IMR-90 (cell line): ENCODE results near the gene SLC35G6. TPM values are rescaled to one million over a fixed set of nuclear protein-coding genes. Genes with fewer than 3 reads are reported as not detected.
"Not testable (repeated sequence)": the region's sequence is repeated elsewhere in the genome, so short reads cannot be mapped to it uniquely, and the experiment has no call there.

Source experiments
- ATAC-seq: fragments of 200-7000 bp; cut with Tn5 transposase; 2 replicates; pipeline ENCODE4 v1.9.1; 2020; ENCODE audit warnings: low read depth, mild to moderate bottlenecking, moderate library complexity
- BruUV-seq: library from RNA; stranded (reverse); fragments of 400-500 nt; replicated peaks from 2 replicates; lab custom pipeline; 2021; lab: Mats Ljungman, UMichigan
- CTCF ChIA-PET: fragments of 300-600 bp; formaldehyde crosslinking; extraction: SDS; loops from one replicate; lab custom pipeline; 2021; ENCODE audit warnings: antibody characterized with exemption; lab: Yijun Ruan, JAX
- POLR2A ChIA-PET: fragments of 300-600 bp; sonication (Branson Sonifier 250); formaldehyde crosslinking; loops from one replicate; lab custom pipeline; 2022; ENCODE audit warnings: antibody characterized with exemption; ENCODE audit not compliant: unreplicated experiment; lab: Charles Lee
- DNase-seq: peaks from one replicate; pipeline ENCODE4 v3.0.0; 2013
- H2AFZ ChIP-seq: replicated peaks from 2 replicates; pipeline ENCODE3; 2013; ENCODE audit warnings: low read length, mild to moderate bottlenecking; ENCODE audit not compliant: poor library complexity
- H2AK5ac ChIP-seq: 2 replicates; pipeline ENCODE4 v1.6.1; 2013; ENCODE audit warnings: low read depth, low read length, inconsistent platforms
- H2AK9ac ChIP-seq: replicated peaks from 2 replicates; pipeline ENCODE3; 2013; ENCODE audit warnings: mild to moderate bottlenecking, low read depth, low read length, moderate library complexity; ENCODE audit not compliant: poor library complexity
- H2BK120ac ChIP-seq: 2 replicates; pipeline ENCODE4 v1.6.1; 2013; ENCODE audit warnings: low read depth, low read length, inconsistent platforms
- H2BK15ac ChIP-seq: 3 replicates; pipeline ENCODE4 v1.6.1; 2013; ENCODE audit warnings: low read depth, low read length, inconsistent platforms
- H2BK20ac ChIP-seq: 2 replicates; pipeline ENCODE4 v1.6.1; 2013; ENCODE audit warnings: low read depth, mild to moderate bottlenecking, inconsistent platforms, low read length, moderate library complexity
- H2BK5ac ChIP-seq: 2 replicates; pipeline ENCODE4 v1.6.1; 2013; ENCODE audit warnings: mild to moderate bottlenecking, low read depth, low read length, inconsistent platforms; ENCODE audit not compliant: poor library complexity, severe bottlenecking
- H3K14ac ChIP-seq: replicated peaks from 2 replicates; pipeline ENCODE4 v1.6.1; 2013; ENCODE audit warnings: low read depth, low read length, inconsistent platforms
- H3K18ac ChIP-seq: 2 replicates; pipeline ENCODE4 v1.6.1; 2013; ENCODE audit warnings: low read depth, low read length, control low read depth
- H3K23ac ChIP-seq: 2 replicates; pipeline ENCODE4 v1.6.1; 2013; ENCODE audit warnings: low read depth, low read length, inconsistent platforms
- H3K27ac ChIP-seq: 2 replicates; pipeline ENCODE4 v1.5.1; 2013; ENCODE audit warnings: mild to moderate bottlenecking, control low read depth, low read length; ENCODE audit not compliant: insufficient read depth
- H3K27me3 ChIP-seq: 2 replicates; pipeline ENCODE4 v1.6.1; 2013; ENCODE audit warnings: low read length; ENCODE audit not compliant: control insufficient read depth, insufficient read depth
- H3K36me3 ChIP-seq: 2 replicates; pipeline ENCODE4 v1.6.1; 2013; ENCODE audit warnings: low read length, mixed read lengths; ENCODE audit not compliant: control insufficient read depth, insufficient read depth
- H3K4ac ChIP-seq: 2 replicates; pipeline ENCODE4 v1.6.1; 2013; ENCODE audit warnings: low read depth, low read length, inconsistent platforms
- H3K4me1 ChIP-seq: 2 replicates; pipeline ENCODE4 v1.6.1; 2013; ENCODE audit warnings: low read length, mixed read lengths; ENCODE audit not compliant: control insufficient read depth, insufficient read depth
- H3K4me2 ChIP-seq: 2 replicates; pipeline ENCODE4 v1.6.1; 2013; ENCODE audit warnings: low read depth, mild to moderate bottlenecking, control low read depth, low read length, moderate library complexity
- H3K4me3 ChIP-seq: 2 replicates; pipeline ENCODE4 v1.5.1; 2013; ENCODE audit warnings: low read depth, mild to moderate bottlenecking, control low read depth, low read length, moderate library complexity; ENCODE audit not compliant: insufficient read depth
- H3K56ac ChIP-seq: 2 replicates; pipeline ENCODE4 v1.6.1; 2013; ENCODE audit warnings: low read length, inconsistent platforms; ENCODE audit not compliant: insufficient read depth; ENCODE audit errors: extremely low read depth
- H3K79me1 ChIP-seq, 2 experiments: 2 replicates each; pipeline ENCODE4 v1.6.1; 2013; ENCODE audit warnings: low read length in 2 of 2, inconsistent platforms in 1 of 2, low read depth in 1 of 2
- H3K9ac ChIP-seq: 2 replicates; pipeline ENCODE4 v1.6.1; 2013; ENCODE audit warnings: low read depth, low read length, control low read depth
- H3K9me1 ChIP-seq: 2 replicates; pipeline ENCODE4 v1.6.1; 2013; ENCODE audit warnings: low read length, inconsistent platforms; ENCODE audit not compliant: insufficient read depth
- H3K9me3 ChIP-seq: 2 replicates; pipeline ENCODE4 v1.6.1; 2013; ENCODE audit warnings: low read length; ENCODE audit not compliant: control insufficient read depth, insufficient read depth
- H4K20me1 ChIP-seq: 2 replicates; pipeline ENCODE4 v1.6.1; 2013; ENCODE audit warnings: low read length, inconsistent platforms; ENCODE audit not compliant: insufficient read depth
- H4K5ac ChIP-seq: 2 replicates; pipeline ENCODE4 v1.6.1; 2013; ENCODE audit warnings: mild to moderate bottlenecking, low read depth, low read length, control low read depth
- H4K8ac ChIP-seq, 2 experiments: 2 replicates each; pipeline ENCODE4 v1.6.1; 2013; ENCODE audit warnings: low read depth in 2 of 2, low read length in 2 of 2, control low read depth in 1 of 2, inconsistent platforms in 1 of 2
- H4K91ac ChIP-seq: 2 replicates; pipeline ENCODE4 v1.6.1; 2013; ENCODE audit warnings: low read depth, low read length, inconsistent platforms; ENCODE audit not compliant: insufficient read depth
- BHLHE40 ChIP-seq: fragments of 150-350 bp; IDR thresholded peaks from 2 replicates; pipeline ENCODE4 v1.6.1; 2016; ENCODE audit warnings: mild to moderate bottlenecking, low read depth, low read length
- CEBPB ChIP-seq: IDR thresholded peaks from 2 replicates; pipeline ENCODE4 v1.6.1; 2012; ENCODE audit warnings: low read depth, low read length, improper control_type of control experiment
- RFX5 ChIP-seq: IDR thresholded peaks from 2 replicates; pipeline ENCODE4 v1.8.0; 2012; ENCODE audit warnings: low read depth, mild to moderate bottlenecking, low read length, moderate library complexity
- WGBS, 2 experiments: methylation state at CpG; one replicate each; pipeline versions ENCODE4 v1.1.5 to v1.1.7; 2013; ENCODE audit warnings: missing lambda C conversion rate in 2 of 2; ENCODE audit not compliant: insufficient read length in 1 of 2; ENCODE audit errors: extremely low coverage in 2 of 2; 5-methylcytosine and 5-hydroxymethylcytosine counted together
- dilution Hi-C: fragments of 300-500 bp; cut with HindIII; formaldehyde crosslinking; loops from one replicate; pipeline ENCODE4 v1.14.3; 2018; ENCODE audit warnings: low sequenced_read_pairs; ENCODE audit not compliant: unreplicated experiment
- in situ Hi-C: fragments of 300-500 bp; cut with MboI; formaldehyde crosslinking; loops from 3 replicates; pipeline ENCODE4 v1.14.3; 2019; ENCODE audit warnings: low sequenced_read_pairs, inconsistent platforms, mixed read lengths
- intact Hi-C: fragments of 100-400 bp; cut with micrococcal nuclease; formaldehyde crosslinking; loops from 2 replicates; pipeline ENCODE4 v1.10.0; 2022
- polyA plus RNA-seq, 3 experiments: library from polyadenylated mRNA; depleted of rRNA; stranded (reverse); fragments of >200 nt; gene quantifications; 2 replicates each; pipeline ENCODE4 v1.2.3, GENCODE V29; 2012; ENCODE audit warnings: low replicate concordance in 1 of 3
- total RNA-seq: library from RNA; depleted of rRNA; stranded (reverse); fragments of >200 nt; gene quantifications from 2 replicates; pipeline ENCODE4 v1.2.3, GENCODE V29; 2012

The SLC35G6 gene
- total and polyA plus RNA-seq, 2 of the 4 experiments (the other 2 are of a cell fraction), result not detected

DNA sequence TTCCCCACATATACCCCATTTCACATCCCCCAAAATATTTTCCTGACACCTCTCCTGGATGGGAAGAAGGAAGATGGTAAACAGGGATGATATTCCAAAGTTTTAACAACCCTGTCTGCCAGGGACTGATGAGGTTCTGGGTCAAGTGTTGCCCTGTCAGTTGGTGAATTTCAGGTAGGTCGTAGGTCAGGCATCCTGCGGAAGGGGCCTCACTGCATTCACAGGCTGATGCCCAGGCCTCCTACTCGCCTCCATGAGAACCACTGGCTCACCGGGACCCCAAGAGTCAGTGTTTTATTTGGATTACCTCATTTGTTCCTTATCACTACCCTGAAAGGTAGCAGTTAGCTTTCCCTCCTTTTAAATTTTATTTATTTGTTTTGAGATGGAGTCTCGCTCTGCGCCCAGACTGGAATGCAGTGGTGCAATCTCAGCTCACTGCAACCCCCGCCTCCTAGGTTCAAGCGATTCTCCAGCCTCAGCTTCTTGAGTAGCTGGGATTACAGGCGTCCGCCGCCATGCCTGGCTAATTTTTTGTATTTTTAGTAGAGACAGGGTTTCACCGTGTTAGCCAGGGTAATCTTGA is 12.3 kb upstream of the SLC35G6 start:
- H3K4ac ChIP-seq, result no peak overlapping the region
- no peak overlapping the region for H2BK15ac ChIP-seq
- peaks cover 23% of the 10 kb centered on the region for H3K36me3 ChIP-seq
- no peak overlapping the region for H3K27ac ChIP-seq
- in situ Hi-C loops, result no loop called here
- peak; percentile 40 for ATAC-seq
- H4K91ac ChIP-seq, result no peak overlapping the region
- no peak overlapping the region for H3K14ac ChIP-seq
- BruUV-seq, result no TSS peak
- CTCF ChIA-PET, result no interaction called here
- H2AK9ac ChIP-seq, result peak overlapping the region; percentile 52
- POLR2A ChIA-PET, result interaction anchor here (0.5 kb wide), 1 partner anchor 28 kb away, joined by 8 read pairs; no protein-coding TSS in a partner anchor
- DNase-seq, result no peak
- H2AK5ac ChIP-seq, result no peak overlapping the region
- H4K8ac ChIP-seq, result no peak overlapping the region
- intact Hi-C loops, result no loop called here
- no peak overlapping the region for H4K5ac ChIP-seq
- peaks cover 76% of the 10 kb centered on the region for H4K20me1 ChIP-seq
- no peak overlapping the region for H3K4me3 ChIP-seq
- no peaks in the 10 kb centered on the region for H3K9me3 ChIP-seq
- H3K27me3 ChIP-seq, result no peaks in the 10 kb centered on the region
- H2AFZ ChIP-seq, result no peak overlapping the region
- 0 out of 2 replicates have a peak overlapping the region, but pooled peaks have one; percentile 15 for H3K23ac ChIP-seq
- H3K56ac ChIP-seq, result no peak overlapping the region
- no peak overlapping the region for H3K18ac ChIP-seq
- H3K9ac ChIP-seq, result no peak overlapping the region
- no peak overlapping the region for H2BK20ac ChIP-seq
- H2BK120ac ChIP-seq, result no peak overlapping the region
- dilution Hi-C loops, result no loop called here
- H2BK5ac ChIP-seq, result no peak overlapping the region
- H3K9me1 ChIP-seq, result peaks cover 27% of the 10 kb centered on the region
- peaks cover 12% of the 10 kb centered on the region; the same call in 1 of the 2 replicates for H3K4me1 ChIP-seq
- TF ChIP-seq BHLHE40, result no peak
- peak; percentile 38 for TF ChIP-seq CEBPB
- TF ChIP-seq RFX5, result no peak
- WGBS, 2 experiments, result 33% methylated on average over 4 of the region's 12 CpGs; no CpG with 5 or more reads in 1 of the 2 experiments
- H3K79me1 ChIP-seq, result peaks cover 9 to 79% of the 10 kb centered on the region in 2 experiments
- no peak overlapping the region for H3K4me2 ChIP-seq

GRCh38 chr17:7469843-7470242 is 11.4 kb upstream of the SLC35G6 start:
- Histone ChIP-seq H3K9me1 (peaks cover 33% of the 10 kb centered on the region), H3K4me1 (peaks cover 12% of the 10 kb centered on the region; the same call in 1 of the 2 replicates), H3K36me3 (peaks cover 21% of the 10 kb centered on the region), H4K20me1 (peaks cover 85% of the 10 kb centered on the region), H3K79me1 (peaks cover 9 to 83% of the 10 kb centered on the region in 2 experiments)
- CTCF ChIA-PET, result interaction anchor here (0.7 kb wide), 1 partner anchor 154 kb away, joined by 3 read pairs; no protein-coding TSS in a partner anchor
- H3K4ac ChIP-seq, DNase-seq, H2AK9ac ChIP-seq, dilution Hi-C loops, H3K9me3 ChIP-seq, in situ Hi-C loops, intact Hi-C loops, H4K91ac ChIP-seq, H3K18ac ChIP-seq, H4K5ac ChIP-seq, H3K4me2 ChIP-seq, H2BK20ac ChIP-seq, H2BK15ac ChIP-seq, H3K23ac ChIP-seq, H3K27me3 ChIP-seq, H2AK5ac ChIP-seq, POLR2A ChIA-PET, ATAC-seq, H3K27ac ChIP-seq, H2AFZ ChIP-seq, H2BK120ac ChIP-seq, H3K14ac ChIP-seq, BruUV-seq, H2BK5ac ChIP-seq, H4K8ac ChIP-seq, H3K9ac ChIP-seq, H3K56ac ChIP-seq, H3K4me3 ChIP-seq: not testable (repeated sequence)
- no CpG with 5 or more reads among the region's 12 CpGs for WGBS, 2 experiments
